Lung (tissue), 12 donors: ENCODE measurements around the gene TRIM7. TPM values are rescaled to one million over a fixed set of nuclear protein-coding genes. Genes with fewer than 3 reads are reported as not detected.
A peak's percentile ranks its signal among the peaks of the same experiment; 100 is the strongest.

Experiments
- ATAC-seq: fragments of 200-7000 bp; cut with Tn5 transposase; one replicate; pipeline ENCODE4 v1.9.1; 2020; ENCODE audit warnings: moderate number of reproducible peaks; ENCODE audit not compliant: insufficient read depth, low FRiP score
- DNase-seq, 3 donors: peaks; one replicate each; pipeline ENCODE4 v3.0.0-alpha.2; 2013 to 2017
- H3K27ac ChIP-seq, 2 donors: one replicate each; pipeline ENCODE4 v1.5.1; 2013; ENCODE audit warnings: mild to moderate bottlenecking in 2 of 2, moderate library complexity in 2 of 2, control low read depth in 1 of 2, inconsistent platforms in 1 of 2, low read depth in 1 of 2, low read length in 1 of 2
- H3K27me3 ChIP-seq, 3 donors: one replicate each; pipeline ENCODE4 v1.5.1; 2013; ENCODE audit warnings: low read length in 2 of 3; ENCODE audit not compliant: control insufficient read depth in 3 of 3, insufficient read depth in 3 of 3
- H3K36me3 ChIP-seq, 4 donors: one replicate each; pipeline ENCODE4 v1.5.1; 2013; ENCODE audit warnings: low read length in 4 of 4, mild to moderate bottlenecking in 1 of 4, moderate library complexity in 1 of 4; ENCODE audit not compliant: control insufficient read depth in 4 of 4, insufficient read depth in 4 of 4
- H3K4me1 ChIP-seq, 5 donors: one replicate each; pipeline ENCODE4 v1.5.1; 2013; ENCODE audit warnings: low read length in 5 of 5, mild to moderate bottlenecking in 2 of 5, moderate library complexity in 1 of 5; ENCODE audit not compliant: control insufficient read depth in 5 of 5, insufficient read depth in 5 of 5
- H3K4me3 ChIP-seq: one replicate; pipeline ENCODE4 v1.5.1; 2013; ENCODE audit warnings: mild to moderate bottlenecking, control low read depth, moderate library complexity
- H3K9ac ChIP-seq, 2 donors: one replicate each; pipeline ENCODE4 v1.5.1; 2013; ENCODE audit warnings: low read length in 2 of 2, control low read depth in 1 of 2; ENCODE audit not compliant: insufficient read depth in 1 of 2
- H3K9me3 ChIP-seq, 4 donors: one replicate each; pipeline ENCODE4 v1.5.1; 2013; ENCODE audit warnings: low read length in 3 of 4, mild to moderate bottlenecking in 1 of 4, moderate library complexity in 1 of 4; ENCODE audit not compliant: control insufficient read depth in 4 of 4, insufficient read depth in 3 of 4
- WGBS, 2 donors: extraction: QIAGEN DNeasy Blood & Tissue Kit; methylation state at CpG; one replicate each; pipeline ENCODE4 v1.1.7; 2013; 5-methylcytosine and 5-hydroxymethylcytosine counted together
- polyA plus RNA-seq, 2 donors: library from polyadenylated mRNA; stranded (reverse); fragments of 200-250 nt; gene quantifications; one replicate each; pipeline ENCODE4 v1.2.1, GENCODE V29; 2013
- total RNA-seq, 2 donors: library from RNA; depleted of rRNA in 1 of 2; stranded (reverse); fragments of >200 nt in 1 of 2; gene quantifications; one replicate each; pipeline ENCODE4 v1.2.1, GENCODE V29; 2014 to 2021
- TF ChIP-seq, protein P1 (sequence below): IDR thresholded peaks from 2 replicates; pipeline ENCODE4 v1.5.1; 2012; ENCODE audit warnings: mild to moderate bottlenecking; ENCODE audit errors: control extremely low read depth, extremely low read depth
- donor health status: control.
- donor health status: control.
- donor health status: Bipolar disorder and iron deficiency.
- donor health status: healthy.
- donor health status: DM: yes; HTN: yes; CAD: no.

TRIM7 gene
- total and polyA plus RNA-seq, 4 donors: 0.46 to 3.8 (median 2.4) TPM

DNA sequence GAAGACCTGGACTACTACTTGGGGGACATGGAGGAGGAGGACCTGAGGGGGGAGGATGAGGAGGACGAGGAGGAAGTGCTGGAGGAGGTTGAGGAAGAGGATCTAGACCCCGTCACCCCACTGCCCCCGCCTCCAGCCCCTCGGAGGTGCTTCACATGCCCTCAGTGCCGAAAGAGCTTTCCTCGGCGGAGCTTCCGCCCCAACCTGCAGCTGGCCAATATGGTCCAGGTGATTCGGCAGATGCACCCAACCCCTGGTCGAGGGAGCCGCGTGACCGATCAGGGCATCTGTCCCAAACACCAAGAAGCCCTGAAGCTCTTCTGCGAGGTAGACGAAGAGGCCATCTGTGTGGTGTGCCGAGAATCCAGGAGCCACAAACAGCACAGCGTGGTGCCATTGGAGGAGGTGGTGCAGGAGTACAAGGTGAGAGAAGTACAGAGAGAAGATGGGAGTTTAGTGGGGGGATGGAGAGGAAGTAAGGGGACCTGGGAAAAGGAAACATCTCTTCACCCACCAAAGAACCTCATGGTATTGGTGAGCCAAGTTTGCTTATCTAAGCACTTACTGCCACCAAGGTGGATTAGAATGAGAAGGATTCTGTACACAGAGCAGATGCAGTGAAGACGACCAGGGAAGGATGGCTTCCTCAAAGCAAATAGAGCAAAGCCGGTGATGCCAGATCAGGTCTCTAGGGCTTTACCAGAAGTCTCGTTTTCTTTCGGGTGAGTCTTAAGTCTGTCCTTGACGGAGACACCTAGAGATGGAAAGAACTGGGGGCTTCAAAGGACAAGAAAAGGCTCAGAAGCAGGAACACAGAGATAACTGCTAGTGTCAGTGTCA is 19.6 kb upstream of the TRIM7 start:
- Histone ChIP-seq H3K9ac (peak overlapping the region; percentile 68 to 82), H3K4me3 (peak overlapping the region; percentile 74), H3K27me3 (peaks cover 0 to 9% (median 7%) of the 10 kb centered on the region in 3 donors), H3K9me3 (no peaks in the 10 kb centered on the region), H3K4me1 (peaks cover 0 to 18% (median 10%) of the 10 kb centered on the region in 5 donors), H3K36me3 (peaks cover 0 to 8% (median 2%) of the 10 kb centered on the region in 4 donors), H3K27ac (peak overlapping the region in 1 of 2 donors; percentile 95)
- TF ChIP-seq, protein P1, sequence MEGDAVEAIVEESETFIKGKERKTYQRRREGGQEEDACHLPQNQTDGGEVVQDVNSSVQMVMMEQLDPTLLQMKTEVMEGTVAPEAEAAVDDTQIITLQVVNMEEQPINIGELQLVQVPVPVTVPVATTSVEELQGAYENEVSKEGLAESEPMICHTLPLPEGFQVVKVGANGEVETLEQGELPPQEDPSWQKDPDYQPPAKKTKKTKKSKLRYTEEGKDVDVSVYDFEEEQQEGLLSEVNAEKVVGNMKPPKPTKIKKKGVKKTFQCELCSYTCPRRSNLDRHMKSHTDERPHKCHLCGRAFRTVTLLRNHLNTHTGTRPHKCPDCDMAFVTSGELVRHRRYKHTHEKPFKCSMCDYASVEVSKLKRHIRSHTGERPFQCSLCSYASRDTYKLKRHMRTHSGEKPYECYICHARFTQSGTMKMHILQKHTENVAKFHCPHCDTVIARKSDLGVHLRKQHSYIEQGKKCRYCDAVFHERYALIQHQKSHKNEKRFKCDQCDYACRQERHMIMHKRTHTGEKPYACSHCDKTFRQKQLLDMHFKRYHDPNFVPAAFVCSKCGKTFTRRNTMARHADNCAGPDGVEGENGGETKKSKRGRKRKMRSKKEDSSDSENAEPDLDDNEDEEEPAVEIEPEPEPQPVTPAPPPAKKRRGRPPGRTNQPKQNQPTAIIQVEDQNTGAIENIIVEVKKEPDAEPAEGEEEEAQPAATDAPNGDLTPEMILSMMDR: no peak
- WGBS, 2 donors: 60 to 71% methylated on average over 21 to 22 of the region's 22 CpGs
- DNase-seq (no peak), ATAC-seq (no peak)

DNA sequence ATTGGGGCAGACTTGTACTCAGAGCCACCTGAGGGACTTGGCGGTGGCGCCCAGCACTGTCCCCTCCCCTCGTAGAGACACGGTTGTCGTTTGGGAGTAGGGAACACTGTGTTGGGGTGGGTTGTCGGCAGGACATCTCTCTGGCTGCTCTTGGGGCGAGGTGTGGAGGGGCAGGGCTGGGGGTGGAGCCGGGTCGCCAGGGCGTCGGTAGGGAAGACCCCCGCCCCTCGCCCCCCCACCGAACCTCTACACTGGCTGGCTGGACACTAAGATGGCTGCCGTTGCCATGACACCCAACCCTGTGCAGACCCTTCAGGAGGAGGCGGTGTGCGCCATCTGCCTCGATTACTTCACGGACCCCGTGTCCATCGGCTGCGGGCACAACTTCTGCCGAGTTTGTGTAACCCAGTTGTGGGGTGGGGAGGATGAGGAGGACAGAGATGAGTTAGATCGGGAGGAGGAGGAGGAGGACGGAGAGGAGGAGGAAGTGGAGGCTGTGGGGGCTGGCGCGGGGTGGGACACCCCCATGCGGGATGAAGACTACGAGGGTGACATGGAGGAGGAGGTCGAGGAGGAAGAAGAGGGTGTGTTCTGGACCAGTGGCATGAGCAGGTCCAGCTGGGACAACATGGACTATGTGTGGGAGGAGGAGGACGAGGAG is 18.9 kb upstream of the TRIM7 start:
- Histone ChIP-seq H3K27me3 (peaks cover 0 to 13% (median 12%) of the 10 kb centered on the region in 3 donors), H3K9ac (peak overlapping the region; percentile 68 to 82), H3K4me3 (peak overlapping the region; percentile 74), H3K36me3 (peaks cover 0 to 2% (median under 1%) of the 10 kb centered on the region in 4 donors), H3K27ac (peak overlapping the region; percentile 95 to 98), H3K9me3 (no peaks in the 10 kb centered on the region), H3K4me1 (peaks cover 0 to 21% (median 10%) of the 10 kb centered on the region in 5 donors)
- TF ChIP-seq, protein P1: no peak
- ATAC-seq (no peak), DNase-seq (peak; percentile 70 to 78 (median 73))
- 1% methylated on average over 31 of the region's 31 CpGs for WGBS, 2 donors

DNA sequence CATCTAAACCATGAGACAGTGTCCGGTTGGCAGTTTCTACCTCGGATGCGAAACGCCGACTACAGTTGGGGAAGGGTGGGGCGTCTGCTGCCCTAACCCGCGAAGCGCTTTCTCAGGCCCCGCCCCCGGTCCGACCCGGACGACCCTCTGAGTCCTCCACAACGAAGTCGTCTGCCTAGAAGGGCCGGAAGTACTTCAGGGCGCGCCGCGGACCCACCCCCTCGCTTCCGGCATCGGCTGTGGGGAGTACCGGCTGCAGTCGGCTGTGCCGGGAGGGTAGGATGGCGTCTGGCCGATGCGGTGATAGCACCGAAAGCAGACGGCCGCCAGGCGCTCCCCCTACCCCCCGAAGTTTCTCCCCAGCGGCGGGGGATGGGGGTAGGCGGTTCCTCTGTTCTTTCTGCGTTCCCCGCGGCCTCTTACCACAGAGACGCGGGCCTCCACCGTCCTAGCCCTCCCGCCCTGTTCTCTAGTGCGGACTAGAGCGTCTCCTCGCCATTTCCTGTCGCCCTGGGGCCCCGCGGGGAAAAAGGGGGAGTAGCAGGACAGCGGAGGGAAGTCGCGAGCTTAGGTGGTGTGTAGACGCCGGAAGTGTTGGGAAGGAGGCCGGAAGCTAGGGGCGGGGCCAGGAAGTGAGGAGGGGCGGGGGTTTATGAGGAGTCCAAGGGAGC is 18.2 kb upstream of the TRIM7 start, which contains the start of gene TRIM41:
Gene TRIM41, plus strand, starts transcription at position 224 of the 671 bp plus-strand sequence. CDS start 719 bp downstream, outside the sequence.
- TF ChIP-seq, protein P1: no peak
- ATAC-seq: peak; percentile 82
- Histone ChIP-seq H3K4me1 (peaks cover 0 to 21% (median 10%) of the 10 kb centered on the region in 5 donors), H3K9me3 (no peaks in the 10 kb centered on the region), H3K9ac (peak within 1 kb of the TSS; percentile 68 to 90), H3K36me3 (peaks cover 0 to 2% (median under 1%) of the 10 kb centered on the region in 4 donors), H3K27ac (peak within 1 kb of the TSS; percentile 95 to 98), H3K27me3 (peaks cover 0 to 16% (median 15%) of the 10 kb centered on the region in 3 donors), H3K4me3 (peak within 1 kb of the TSS; percentile 74)
- 0 to 1% methylated on average over 58 to 59 of the region's 59 CpGs for WGBS, 2 donors
- peak; percentile 98 to 99 (median 99) for DNase-seq
